Measurements from ENCODE around the gene C11orf65. TPM values are rescaled to one million over a fixed set of nuclear protein-coding genes. Genes with fewer than 3 reads are reported as not detected.

C11orf65 gene
- total RNA-seq, 1 donor from 2014 or later, result 1.1 TPM

GRCh38 chr11:108368134-108368533, 99.2 kb downstream of the C11orf65 start:
- Mint-ChIP-seq H3K36me3 (peaks cover 34% of the 10 kb centered on the region), H3K4me1 (no peaks in the 10 kb centered on the region), H3K4me3 (no peak overlapping the region), H3K27ac (no peak overlapping the region), H3K9me3 (peaks cover 3% of the 10 kb centered on the region), H3K27me3 (ENCODE audit: low read depth) (no peaks in the 10 kb centered on the region)
- DNase-seq (ENCODE audit: low spot score in 2 of 2, unreplicated experiment in 2 of 2), result no peak
- TF ChIP-seq CTCF (IDR thresholded peaks at IDR 0.05; ENCODE audit: unreplicated experiment), result no peak

- Mint-ChIP-seq H3K27me3 (ENCODE audit: low read depth) (no peaks in the 10 kb centered on the region), H3K36me3 (peaks cover 28% of the 10 kb centered on the region), H3K4me1 (no peaks in the 10 kb centered on the region), H3K27ac (no peak overlapping the region), H3K4me3 (no peak overlapping the region), H3K9me3 (peaks cover 9% of the 10 kb centered on the region)
- TF ChIP-seq CTCF (IDR thresholded peaks at IDR 0.05; ENCODE audit: unreplicated experiment), result no peak
- no peak for DNase-seq (ENCODE audit: low spot score in 2 of 2, unreplicated experiment in 2 of 2)
Measured at GRCh38 chr11:108364159-108364558, 103.2 kb downstream of the C11orf65 start.

- H3K27ac Mint-ChIP-seq, result no peak overlapping the region
- no peaks in the 10 kb centered on the region for H3K9me3 Mint-ChIP-seq
- H3K4me3 Mint-ChIP-seq, result no peak overlapping the region
- no peak for TF ChIP-seq CTCF (IDR thresholded peaks at IDR 0.05; ENCODE audit: unreplicated experiment)
- peaks cover 55% of the 10 kb centered on the region for H3K36me3 Mint-ChIP-seq
- H3K4me1 Mint-ChIP-seq, result no peaks in the 10 kb centered on the region
- DNase-seq (ENCODE audit: low spot score in 2 of 2, unreplicated experiment in 2 of 2), result no peak
- H3K27me3 Mint-ChIP-seq (ENCODE audit: low read depth), result no peaks in the 10 kb centered on the region
Measured at GRCh38 chr11:108351468-108351867, 115.9 kb downstream of the C11orf65 start.

- H3K9me3 Mint-ChIP-seq, result no peaks in the 10 kb centered on the region
- peaks cover 30% of the 10 kb centered on the region for H3K36me3 Mint-ChIP-seq
- no peak overlapping the region for H3K4me3 Mint-ChIP-seq
- H3K27ac Mint-ChIP-seq, result no peak overlapping the region
- no peak for TF ChIP-seq CTCF (IDR thresholded peaks at IDR 0.05; ENCODE audit: unreplicated experiment)
- no peak for DNase-seq (ENCODE audit: low spot score in 2 of 2, unreplicated experiment in 2 of 2)
- H3K27me3 Mint-ChIP-seq (ENCODE audit: low read depth), result no peaks in the 10 kb centered on the region
- H3K4me1 Mint-ChIP-seq, result no peaks in the 10 kb centered on the region
Measured at GRCh38 chr11:108346451-108346850, 120.9 kb downstream of the C11orf65 start.

GRCh38 chr11:108345767-108346166, 121.6 kb downstream of the C11orf65 start:
- peaks cover 4% of the 10 kb centered on the region for H3K4me1 Mint-ChIP-seq
- H3K27ac Mint-ChIP-seq, result no peak overlapping the region
- TF ChIP-seq CTCF (IDR thresholded peaks at IDR 0.05; ENCODE audit: unreplicated experiment), result no peak
- H3K27me3 Mint-ChIP-seq (ENCODE audit: low read depth), result no peaks in the 10 kb centered on the region
- H3K9me3 Mint-ChIP-seq, result no peaks in the 10 kb centered on the region
- DNase-seq (ENCODE audit: low spot score in 2 of 2, unreplicated experiment in 2 of 2), result no peak
- no peak overlapping the region for H3K4me3 Mint-ChIP-seq
- H3K36me3 Mint-ChIP-seq, result peaks cover 28% of the 10 kb centered on the region

GRCh38 chr11:108343714-108344113, 123.6 kb downstream of the C11orf65 start:
- Mint-ChIP-seq H3K27me3 (ENCODE audit: low read depth) (no peaks in the 10 kb centered on the region), H3K4me3 (no peak overlapping the region), H3K9me3 (no peaks in the 10 kb centered on the region), H3K27ac (no peak overlapping the region), H3K36me3 (peaks cover 16% of the 10 kb centered on the region), H3K4me1 (peaks cover 4% of the 10 kb centered on the region)
- no peak for TF ChIP-seq CTCF (IDR thresholded peaks at IDR 0.05; ENCODE audit: unreplicated experiment)
- no peak for DNase-seq (ENCODE audit: low spot score in 2 of 2, unreplicated experiment in 2 of 2)
